Measurements from ENCODE around the gene COG4.

Gene COG4

GRCh38 chr16:70478912-70479341 is 44.4 kb downstream of the COG4 start:
- H3K27ac ChIP-seq: no peak overlapping the region

GRCh38 chr16:70478169-70478568 is 45.2 kb downstream of the COG4 start:
- no peak overlapping the region for H3K27ac ChIP-seq
- no peak for TF ChIP-seq ZFX (IDR thresholded peaks at IDR 0.05; ENCODE audit: borderline replicate concordance)
- TF ChIP-seq CTCF (IDR thresholded peaks at IDR 0.05): no peak

More at GRCh38 chr16:70478912-70479341, 44.4 kb downstream of the COG4 start:
- TF ChIP-seq CTCF (IDR thresholded peaks at IDR 0.05) (no peak), ZFX (IDR thresholded peaks at IDR 0.05; ENCODE audit: borderline replicate concordance) (no peak)

- no peak overlapping the region for H3K27ac ChIP-seq
- TF ChIP-seq CTCF (IDR thresholded peaks at IDR 0.05) (no peak), ZFX (IDR thresholded peaks at IDR 0.05; ENCODE audit: borderline replicate concordance) (no peak)
Measured at GRCh38 chr16:70476272-70477020, 46.9 kb downstream of the COG4 start.

- TF ChIP-seq ZFX (IDR thresholded peaks at IDR 0.05; ENCODE audit: borderline replicate concordance) (no peak), CTCF (IDR thresholded peaks at IDR 0.05) (no peak)
- no peak overlapping the region for H3K27ac ChIP-seq
Measured at GRCh38 chr16:70475054-70475871, 48.1 kb downstream of the COG4 start.

GRCh38 chr16:70474320-70475053 is 48.9 kb downstream of the COG4 start:
- H3K27ac ChIP-seq: no peak overlapping the region
- TF ChIP-seq CTCF (IDR thresholded peaks at IDR 0.05) (no peak), ZFX (IDR thresholded peaks at IDR 0.05; ENCODE audit: borderline replicate concordance) (no peak)

- H3K27ac ChIP-seq: no peak overlapping the region
- no peak for TF ChIP-seq CTCF (IDR thresholded peaks at IDR 0.05)
- no peak for TF ChIP-seq ZFX (IDR thresholded peaks at IDR 0.05; ENCODE audit: borderline replicate concordance)
Measured at GRCh38 chr16:70473446-70474319, 49.7 kb downstream of the COG4 start.

Measured in 22Rv1 (cell line).